ENCODE data around the gene TEKTIP1. TPM values are rescaled to one million over a fixed set of nuclear protein-coding genes. Genes with fewer than 3 reads are reported as not detected.

TEKTIP1 gene
- total RNA-seq, 1 donor from 2014 or later, result not detected

GRCh38 chr19:3573162-3573857 lies 34.3 kb downstream of the TEKTIP1 start:
- no peak for TF ChIP-seq CTCF (IDR thresholded peaks at IDR 0.05; ENCODE audit: insufficient read depth, low read length, poor library complexity, severe bottlenecking)
- Histone ChIP-seq H3K36me3 (ENCODE audit: control insufficient read depth, insufficient read depth, low read length) (no peaks in the 10 kb centered on the region), H3K4me3 (ENCODE audit: low read depth, low read length) (peak overlapping the region; percentile 77), H3K27me3 (ENCODE audit: control insufficient read depth, insufficient read depth, low read length) (no peaks in the 10 kb centered on the region)
- no peak for DNase-seq (ENCODE audit: low read depth)

- no peak for TF ChIP-seq CTCF (IDR thresholded peaks at IDR 0.05; ENCODE audit: insufficient read depth, low read length, poor library complexity, severe bottlenecking)
- DNase-seq (ENCODE audit: low read depth), result peak; percentile 80
- no peaks in the 10 kb centered on the region for H3K36me3 ChIP-seq (ENCODE audit: control insufficient read depth, insufficient read depth, low read length)
- no peaks in the 10 kb centered on the region for H3K27me3 ChIP-seq (ENCODE audit: control insufficient read depth, insufficient read depth, low read length)
- H3K4me3 ChIP-seq (ENCODE audit: low read depth, low read length), result peak overlapping the region; percentile 77
Observed at GRCh38 chr19:3573858-3574637, 35.1 kb downstream of the TEKTIP1 start.

- DNase-seq (ENCODE audit: low read depth), result no peak
- Histone ChIP-seq H3K27me3 (ENCODE audit: control insufficient read depth, insufficient read depth, low read length) (no peaks in the 10 kb centered on the region), H3K36me3 (ENCODE audit: control insufficient read depth, insufficient read depth, low read length) (no peaks in the 10 kb centered on the region), H3K4me3 (ENCODE audit: low read depth, low read length) (no peak overlapping the region)
- TF ChIP-seq CTCF (IDR thresholded peaks at IDR 0.05; ENCODE audit: insufficient read depth, low read length, poor library complexity, severe bottlenecking), result peak; percentile 38
Observed at GRCh38 chr19:3575260-3575741, 36.3 kb downstream of the TEKTIP1 start.

- TF ChIP-seq CTCF (IDR thresholded peaks at IDR 0.05; ENCODE audit: insufficient read depth, low read length, poor library complexity, severe bottlenecking), result no peak
- H3K36me3 ChIP-seq (ENCODE audit: control insufficient read depth, insufficient read depth, low read length), result no peaks in the 10 kb centered on the region
- H3K27me3 ChIP-seq (ENCODE audit: control insufficient read depth, insufficient read depth, low read length), result no peaks in the 10 kb centered on the region
- no peak for DNase-seq (ENCODE audit: low read depth)
- H3K4me3 ChIP-seq (ENCODE audit: low read depth, low read length), result no peak overlapping the region
Observed at GRCh38 chr19:3575949-3576673, 37.1 kb downstream of the TEKTIP1 start.

- H3K27me3 ChIP-seq (ENCODE audit: control insufficient read depth, insufficient read depth, low read length), result no peaks in the 10 kb centered on the region
- no peak for DNase-seq (ENCODE audit: low read depth)
- no peaks in the 10 kb centered on the region for H3K36me3 ChIP-seq (ENCODE audit: control insufficient read depth, insufficient read depth, low read length)
- H3K4me3 ChIP-seq (ENCODE audit: low read depth, low read length), result no peak overlapping the region
- TF ChIP-seq CTCF (IDR thresholded peaks at IDR 0.05; ENCODE audit: insufficient read depth, low read length, poor library complexity, severe bottlenecking), result no peak
Observed at GRCh38 chr19:3576696-3577443, 37.9 kb downstream of the TEKTIP1 start.

Data from kidney epithelial cell (primary cell).